ENCODE results near the gene GDF15.

DNA sequence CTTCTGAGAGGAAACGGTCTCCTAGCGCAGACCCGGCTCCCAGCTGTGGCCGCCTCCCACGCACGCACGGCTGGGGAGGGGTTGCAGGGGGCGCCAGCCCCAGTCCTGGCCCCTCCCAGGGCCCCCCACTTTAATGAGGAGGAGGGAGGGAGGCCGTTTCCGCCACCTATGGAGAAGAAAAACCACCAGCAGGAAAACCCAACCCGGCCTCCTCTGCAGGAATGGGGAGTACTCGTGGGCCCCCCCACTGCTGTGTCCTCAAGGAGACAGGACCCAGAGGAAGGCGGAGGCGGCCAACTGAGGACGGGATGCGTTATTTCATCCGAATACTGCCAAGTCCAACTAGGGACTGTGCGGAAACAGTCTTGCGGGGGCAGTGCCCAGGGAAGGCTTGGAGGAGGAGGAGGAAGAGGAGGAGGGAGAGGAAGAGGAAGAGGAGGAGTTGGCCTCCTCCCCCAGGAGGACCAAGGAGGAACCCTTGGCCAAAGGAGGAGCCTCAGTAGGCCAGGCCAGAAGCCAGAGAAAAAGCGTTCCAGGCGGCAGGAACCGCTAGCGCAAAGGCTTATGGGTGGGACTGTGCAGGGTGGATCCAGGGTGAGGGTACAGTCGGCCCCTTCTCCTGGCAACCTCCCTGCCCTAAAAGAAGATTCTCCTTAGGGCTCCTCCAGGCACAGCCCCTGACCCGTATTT, 29.4 kb downstream of the GDF15 start:
- TF ChIP-seq, protein P1, sequence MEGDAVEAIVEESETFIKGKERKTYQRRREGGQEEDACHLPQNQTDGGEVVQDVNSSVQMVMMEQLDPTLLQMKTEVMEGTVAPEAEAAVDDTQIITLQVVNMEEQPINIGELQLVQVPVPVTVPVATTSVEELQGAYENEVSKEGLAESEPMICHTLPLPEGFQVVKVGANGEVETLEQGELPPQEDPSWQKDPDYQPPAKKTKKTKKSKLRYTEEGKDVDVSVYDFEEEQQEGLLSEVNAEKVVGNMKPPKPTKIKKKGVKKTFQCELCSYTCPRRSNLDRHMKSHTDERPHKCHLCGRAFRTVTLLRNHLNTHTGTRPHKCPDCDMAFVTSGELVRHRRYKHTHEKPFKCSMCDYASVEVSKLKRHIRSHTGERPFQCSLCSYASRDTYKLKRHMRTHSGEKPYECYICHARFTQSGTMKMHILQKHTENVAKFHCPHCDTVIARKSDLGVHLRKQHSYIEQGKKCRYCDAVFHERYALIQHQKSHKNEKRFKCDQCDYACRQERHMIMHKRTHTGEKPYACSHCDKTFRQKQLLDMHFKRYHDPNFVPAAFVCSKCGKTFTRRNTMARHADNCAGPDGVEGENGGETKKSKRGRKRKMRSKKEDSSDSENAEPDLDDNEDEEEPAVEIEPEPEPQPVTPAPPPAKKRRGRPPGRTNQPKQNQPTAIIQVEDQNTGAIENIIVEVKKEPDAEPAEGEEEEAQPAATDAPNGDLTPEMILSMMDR (optimal IDR thresholded peaks at IDR 0.05 in 1 of 3, IDR thresholded peaks at IDR 0.05 in 1 of 3, conservative IDR thresholded peaks at IDR 0.05 in 1 of 3; ENCODE audit: extremely low read depth in 1 of 3, insufficient read depth in 2 of 3, low read length in 3 of 3) = no peak
- TF ChIP-seq EZH2 (IDR thresholded peaks at IDR 0.05; ENCODE audit: low read length) = no peak

All from keratinocyte (primary cell).